Measurements from ENCODE around the gene CNN2.
A peak's percentile ranks its signal among the peaks of the same experiment; 100 is the strongest.
"Not testable (repeated sequence)": the region's sequence is repeated elsewhere in the genome, so short reads cannot be mapped to it uniquely, and the experiment has no call there.

CNN2 gene

GRCh38 chr19:1025080-1025479 is 1.3 kb upstream of the CNN2 start:
- not testable (repeated sequence) for H3K4me1 ChIP-seq (ENCODE audit: control insufficient read depth, low read depth, low read length); H3K18ac ChIP-seq (ENCODE audit: low read length); H3K36me3 ChIP-seq (ENCODE audit: control insufficient read depth, insufficient read depth, low read length); H3K27ac ChIP-seq (ENCODE audit: low read depth, low read length); H3K79me1 ChIP-seq (ENCODE audit: low read length); H3K27me3 ChIP-seq (ENCODE audit: insufficient read depth, low read length, poor library complexity); H3K56ac ChIP-seq (ENCODE audit: low read length); DNase-seq; H2BK15ac ChIP-seq (replicated peaks; ENCODE audit: low read depth); H3K4ac ChIP-seq (ENCODE audit: low read depth, low read length); H3K4me2 ChIP-seq (ENCODE audit: low read length); H3K4me3 ChIP-seq (ENCODE audit: low read length); H2AK5ac ChIP-seq (ENCODE audit: low read length); H3K23ac ChIP-seq (ENCODE audit: low read length); H3K9ac ChIP-seq (ENCODE audit: low read length); H2BK120ac ChIP-seq (ENCODE audit: low read depth, low read length); H4K5ac ChIP-seq (ENCODE audit: low read length); H4K8ac ChIP-seq (ENCODE audit: low read depth, low read length); H2BK5ac ChIP-seq (ENCODE audit: low read length)
- peaks cover 37% of the 10 kb centered on the region for H3K79me2 ChIP-seq (ENCODE audit: control insufficient read depth, insufficient read depth, low read length)
- WGBS (ENCODE audit: extremely low coverage, insufficient coverage, low lambda C conversion rate), result no CpG with 5 or more reads among the region's 6 CpGs

GRCh38 chr19:1026783-1027649 is 608 bp downstream of the CNN2 start:
- no peak for DNase-seq
- H3K4me2 ChIP-seq (ENCODE audit: low read length), result peak overlapping the region; percentile 84
- no peaks in the 10 kb centered on the region for H3K27me3 ChIP-seq (ENCODE audit: insufficient read depth, low read length, poor library complexity)
- peak overlapping the region; percentile 97 for H3K56ac ChIP-seq (ENCODE audit: low read length)
- peak overlapping the region; percentile 97 for H3K27ac ChIP-seq (ENCODE audit: low read depth, low read length)
- H3K79me2 ChIP-seq (ENCODE audit: control insufficient read depth, insufficient read depth, low read length), result peaks cover 36% of the 10 kb centered on the region
- H3K36me3 ChIP-seq (ENCODE audit: control insufficient read depth, insufficient read depth, low read length), result no peaks in the 10 kb centered on the region
- H2BK15ac ChIP-seq (replicated peaks; ENCODE audit: low read depth), result no peak overlapping the region
- H3K9ac ChIP-seq (ENCODE audit: low read length), result peak overlapping the region; percentile 98
- peak overlapping the region; percentile 32 for H2BK120ac ChIP-seq (ENCODE audit: low read depth, low read length)
- H3K4me1 ChIP-seq (ENCODE audit: control insufficient read depth, low read depth, low read length), result no peaks in the 10 kb centered on the region
- peak overlapping the region; percentile 93 for H3K4ac ChIP-seq (ENCODE audit: low read depth, low read length)
- peak overlapping the region; percentile 94 for H3K4me3 ChIP-seq (ENCODE audit: low read length)
- peak overlapping the region; percentile 94 for H3K23ac ChIP-seq (ENCODE audit: low read length)
- no peak overlapping the region for H4K5ac ChIP-seq (ENCODE audit: low read length)
- no CpG with 5 or more reads among the region's 36 CpGs for WGBS (ENCODE audit: extremely low coverage, insufficient coverage, low lambda C conversion rate)
- H3K18ac ChIP-seq (ENCODE audit: low read length), result peak overlapping the region; percentile 86
- peak overlapping the region; percentile 88 for H2BK5ac ChIP-seq (ENCODE audit: low read length)
- peak overlapping the region; percentile 65 for H2AK5ac ChIP-seq (ENCODE audit: low read length)
- peaks cover 3% of the 10 kb centered on the region for H3K79me1 ChIP-seq (ENCODE audit: low read length)
- H4K8ac ChIP-seq (ENCODE audit: low read depth, low read length), result no peak overlapping the region

GRCh38 chr19:1027650-1028061 is 1.2 kb downstream of the CNN2 start:
- DNase-seq, result peak; percentile 44
- peak overlapping the region; percentile 90 for H3K4me2 ChIP-seq (ENCODE audit: low read length)
- peak overlapping the region; percentile 86 for H3K18ac ChIP-seq (ENCODE audit: low read length)
- H3K4ac ChIP-seq (ENCODE audit: low read depth, low read length), result peak overlapping the region; percentile 44
- H3K23ac ChIP-seq (ENCODE audit: low read length), result no peak overlapping the region
- H3K56ac ChIP-seq (ENCODE audit: low read length), result peak overlapping the region; percentile 97
- peak overlapping the region; percentile 98 for H3K9ac ChIP-seq (ENCODE audit: low read length)
- no peak overlapping the region for H4K5ac ChIP-seq (ENCODE audit: low read length)
- no peaks in the 10 kb centered on the region for H3K27me3 ChIP-seq (ENCODE audit: insufficient read depth, low read length, poor library complexity)
- WGBS (ENCODE audit: extremely low coverage, insufficient coverage, low lambda C conversion rate), result no CpG with 5 or more reads among the region's 16 CpGs
- peaks cover 7% of the 10 kb centered on the region for H3K79me1 ChIP-seq (ENCODE audit: low read length)
- H2AK5ac ChIP-seq (ENCODE audit: low read length), result peak overlapping the region; percentile 44
- peaks cover 41% of the 10 kb centered on the region for H3K79me2 ChIP-seq (ENCODE audit: control insufficient read depth, insufficient read depth, low read length)
- peak overlapping the region; percentile 94 for H3K4me3 ChIP-seq (ENCODE audit: low read length)
- no peak overlapping the region for H2BK15ac ChIP-seq (replicated peaks; ENCODE audit: low read depth)
- H2BK5ac ChIP-seq (ENCODE audit: low read length), result no peak overlapping the region
- peak overlapping the region; percentile 97 for H3K27ac ChIP-seq (ENCODE audit: low read depth, low read length)
- H3K36me3 ChIP-seq (ENCODE audit: control insufficient read depth, insufficient read depth, low read length), result peaks cover 5% of the 10 kb centered on the region
- H3K4me1 ChIP-seq (ENCODE audit: control insufficient read depth, low read depth, low read length), result no peaks in the 10 kb centered on the region
- H4K8ac ChIP-seq (ENCODE audit: low read depth, low read length), result peak overlapping the region; percentile 0
- peak overlapping the region; percentile 19 for H2BK120ac ChIP-seq (ENCODE audit: low read depth, low read length)

GRCh38 chr19:1028062-1028926 is 1.9 kb downstream of the CNN2 start:
- peak; percentile 95 for DNase-seq

GRCh38 chr19:1032264-1032867 is 6.0 kb downstream of the CNN2 start:
- Histone ChIP-seq H3K4me2 (ENCODE audit: low read length) (no peak overlapping the region), H2AK5ac (ENCODE audit: low read length) (no peak overlapping the region), H4K5ac (ENCODE audit: low read length) (no peak overlapping the region), H3K27ac (ENCODE audit: low read depth, low read length) (no peak overlapping the region), H3K79me1 (ENCODE audit: low read length) (peaks cover 7% of the 10 kb centered on the region), H3K56ac (ENCODE audit: low read length) (no peak overlapping the region), H3K79me2 (ENCODE audit: control insufficient read depth, insufficient read depth, low read length) (peaks cover 32% of the 10 kb centered on the region), H3K18ac (ENCODE audit: low read length) (no peak overlapping the region), H2BK5ac (ENCODE audit: low read length) (no peak overlapping the region), H3K4me1 (ENCODE audit: control insufficient read depth, low read depth, low read length) (no peaks in the 10 kb centered on the region), H3K9ac (ENCODE audit: low read length) (no peak overlapping the region), H3K27me3 (ENCODE audit: insufficient read depth, low read length, poor library complexity) (no peaks in the 10 kb centered on the region), H3K36me3 (ENCODE audit: control insufficient read depth, insufficient read depth, low read length) (peaks cover 9% of the 10 kb centered on the region), H3K4me3 (ENCODE audit: low read length) (no peak overlapping the region), H2BK120ac (ENCODE audit: low read depth, low read length) (no peak overlapping the region), H4K8ac (ENCODE audit: low read depth, low read length) (no peak overlapping the region), H2BK15ac (replicated peaks; ENCODE audit: low read depth) (no peak overlapping the region), H3K4ac (ENCODE audit: low read depth, low read length) (no peak overlapping the region), H3K23ac (ENCODE audit: low read length) (no peak overlapping the region)
- no CpG with 5 or more reads among the region's 20 CpGs for WGBS (ENCODE audit: extremely low coverage, insufficient coverage, low lambda C conversion rate)
- DNase-seq, result no peak

More at GRCh38 chr19:1028062-1028926, 1.9 kb downstream of the CNN2 start:
- Histone ChIP-seq H3K4me1 (ENCODE audit: control insufficient read depth, low read depth, low read length) (no peaks in the 10 kb centered on the region), H3K36me3 (ENCODE audit: control insufficient read depth, insufficient read depth, low read length) (peaks cover 5% of the 10 kb centered on the region), H3K4me3 (ENCODE audit: low read length) (peak overlapping the region; percentile 94), H2BK15ac (replicated peaks; ENCODE audit: low read depth) (no peak overlapping the region), H3K79me2 (ENCODE audit: control insufficient read depth, insufficient read depth, low read length) (peaks cover 41% of the 10 kb centered on the region), H2BK5ac (ENCODE audit: low read length) (peak overlapping the region; percentile 80), H3K27ac (ENCODE audit: low read depth, low read length) (peak overlapping the region; percentile 97), H3K4ac (ENCODE audit: low read depth, low read length) (peak overlapping the region; percentile 77), H2BK120ac (ENCODE audit: low read depth, low read length) (peak overlapping the region; percentile 32), H3K56ac (ENCODE audit: low read length) (peak overlapping the region; percentile 97), H2AK5ac (ENCODE audit: low read length) (no peak overlapping the region), H3K27me3 (ENCODE audit: insufficient read depth, low read length, poor library complexity) (no peaks in the 10 kb centered on the region), H3K4me2 (ENCODE audit: low read length) (peak overlapping the region; percentile 90), H4K8ac (ENCODE audit: low read depth, low read length) (peak overlapping the region; percentile 90), H3K79me1 (ENCODE audit: low read length) (peaks cover 7% of the 10 kb centered on the region), H3K23ac (ENCODE audit: low read length) (peak overlapping the region; percentile 89), H4K5ac (ENCODE audit: low read length) (no peak overlapping the region), H3K9ac (ENCODE audit: low read length) (peak overlapping the region; percentile 98), H3K18ac (ENCODE audit: low read length) (peak overlapping the region; percentile 86)
- WGBS (ENCODE audit: extremely low coverage, insufficient coverage, low lambda C conversion rate), result no CpG with 5 or more reads among the region's 58 CpGs
